PC-9 (cell line): ENCODE data around the gene HSD17B8. TPM values are rescaled to one million over a fixed set of nuclear protein-coding genes. Genes with fewer than 3 reads are reported as not detected.
A peak's percentile ranks its signal among the peaks of the same experiment; 100 is the strongest.

Experiments
- BruUV-seq: library from RNA; stranded (reverse); fragments of 400-500 nt; replicated peaks from 2 replicates; lab custom pipeline; 2021; lab: Mats Ljungman, UMichigan
- CTCF ChIA-PET: fragments of 300-600 bp; sonication (Branson Sonifier 250); formaldehyde crosslinking; loops from one replicate; lab custom pipeline; 2022; ENCODE audit warnings: antibody characterized with exemption; lab: Charles Lee
- POLR2A ChIA-PET: fragments of 300-600 bp; sonication (Branson Sonifier 250); formaldehyde crosslinking; loops from one replicate; lab custom pipeline; 2022; ENCODE audit warnings: antibody characterized with exemption; ENCODE audit not compliant: unreplicated experiment; lab: Charles Lee
- DNase-seq, 2 experiments: peaks; one replicate each; pipeline versions ENCODE4 v3.0.0 to v3.0.0-alpha.2; 2015 to 2022; ENCODE audit warnings: mixed read lengths in 1 of 2
- H2AFZ ChIP-seq: fragments of 200-600 bp; sonication (generic); 2 replicates; pipeline ENCODE4 v1.8.1; 2017; ENCODE audit warnings: antibody characterized with exemption
- H3F3A ChIP-seq: fragments of 200-600 bp; sonication (generic); 2 replicates; pipeline ENCODE4 v1.8.1; 2017; ENCODE audit warnings: antibody characterized with exemption, mild to moderate bottlenecking, low read depth; ENCODE audit not compliant: insufficient read depth
- H3K27ac ChIP-seq: fragments of 200-600 bp; sonication (generic); 2 replicates; pipeline ENCODE4 v1.6.1; 2016; ENCODE audit warnings: mixed run types
- H3K27me3 ChIP-seq: fragments of 200-600 bp; sonication (generic); 2 replicates; pipeline ENCODE4 v1.6.1; 2016; ENCODE audit warnings: low read depth, mixed run types; ENCODE audit not compliant: insufficient read depth
- H3K36me3 ChIP-seq: fragments of 200-600 bp; sonication (generic); 2 replicates; pipeline ENCODE4 v1.6.1; 2016; ENCODE audit warnings: low read depth, mixed run types
- H3K4me1 ChIP-seq: fragments of 200-600 bp; sonication (generic); replicated peaks from 2 replicates; pipeline ENCODE4 v1.6.1; 2016; ENCODE audit warnings: mixed run types; ENCODE audit not compliant: insufficient read depth
- H3K4me2 ChIP-seq: fragments of 200-600 bp; sonication (generic); 2 replicates; pipeline ENCODE4 v1.6.1; 2017; ENCODE audit warnings: mixed run types
- H3K4me3 ChIP-seq: fragments of 200-600 bp; sonication (generic); 2 replicates; pipeline ENCODE4 v1.6.1; 2016; ENCODE audit warnings: mixed run types
- H3K79me2 ChIP-seq: fragments of 200-600 bp; sonication (generic); 2 replicates; pipeline ENCODE4 v1.6.1; 2017; ENCODE audit warnings: low read depth, mixed run types
- H3K9me2 ChIP-seq: fragments of 200-600 bp; sonication (generic); 2 replicates; pipeline ENCODE4 v1.8.1; 2017; ENCODE audit warnings: mild to moderate bottlenecking; ENCODE audit not compliant: insufficient read depth
- H3K9me3 ChIP-seq: fragments of 200-600 bp; sonication (generic); 2 replicates; pipeline ENCODE4 v1.8.1; 2016; ENCODE audit warnings: low read depth; ENCODE audit not compliant: insufficient read depth
- H4K20me1 ChIP-seq: fragments of 200-600 bp; sonication (generic); 2 replicates; pipeline ENCODE4 v1.8.1; 2017; ENCODE audit not compliant: insufficient read depth
- EZH2 ChIP-seq: fragments of 200-600 bp; sonication (generic); IDR thresholded peaks from 2 replicates; pipeline ENCODE4 v1.8.0; 2017; ENCODE audit warnings: antibody characterized with exemption, low read depth
- intact Hi-C: fragments of 100-400 bp; cut with micrococcal nuclease; formaldehyde crosslinking; loops from one replicate; pipeline ENCODE4 v1.10.0; 2022; ENCODE audit not compliant: unreplicated experiment
- total RNA-seq: library from RNA; stranded (reverse); gene quantifications from 2 replicates; pipeline ENCODE4 v1.2.3, GENCODE V29; 2021
- TF ChIP-seq, protein P1 (sequence below): fragments of 200-600 bp; sonication (generic); conservative IDR thresholded peaks from 2 replicates; pipeline ENCODE4 v1.6.1; 2017; ENCODE audit warnings: mixed run types, antibody characterized with exemption, mild to moderate bottlenecking, moderate library complexity

The HSD17B8 gene
- total RNA-seq, 1 experiment from 2014 or later: 16.4 TPM

DNA sequence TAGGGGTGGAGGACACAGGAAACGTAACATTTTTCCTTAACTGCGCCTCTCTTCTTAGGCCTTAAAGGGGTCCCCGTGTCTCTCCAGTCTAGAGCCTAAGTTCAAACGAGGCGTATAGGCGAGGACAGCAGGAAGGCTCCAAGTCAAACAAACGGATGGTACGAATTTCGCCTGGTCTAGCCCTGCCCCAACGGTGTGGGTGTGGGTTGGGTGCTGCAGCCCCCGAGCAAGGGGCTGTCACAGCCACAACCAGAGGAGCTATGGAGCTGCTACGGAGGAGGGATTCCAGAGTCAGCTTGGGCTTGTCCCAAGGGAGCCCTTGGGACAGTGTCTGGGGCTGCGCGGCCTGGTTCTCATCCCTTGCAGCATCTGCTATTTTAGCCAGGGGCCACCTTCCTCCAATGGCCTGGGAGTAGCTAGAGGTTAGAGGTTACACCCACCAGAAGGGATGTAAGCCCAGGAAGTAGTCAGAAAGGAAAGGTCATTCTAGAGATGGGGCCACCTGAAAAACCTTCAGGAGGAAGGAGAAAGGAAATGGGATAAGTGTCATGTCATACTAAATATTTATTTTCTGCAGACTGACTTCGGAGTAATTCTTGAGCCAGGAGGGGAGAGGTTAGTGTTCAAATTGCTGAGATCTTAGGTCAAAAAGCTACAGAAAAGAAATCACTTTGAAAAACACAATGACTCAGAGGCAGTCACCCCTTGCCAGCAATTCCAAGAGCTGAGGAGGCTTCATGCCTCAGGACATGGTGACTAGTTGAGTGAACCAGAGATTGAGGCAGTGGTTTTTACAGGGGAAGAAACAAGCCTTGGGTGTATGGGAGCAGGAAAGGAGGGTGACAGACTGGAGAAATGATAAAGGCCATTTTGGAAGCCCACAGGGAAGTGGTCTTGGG, 45.5 kb downstream of the HSD17B8 start:
- intact Hi-C loops: loop anchor here (1.0 to 5.0 kb wide), 6 partner anchors 49 to 412 kb away; partner anchors contain the start of genes RXRB, SLC39A7 and TAP2
- peak overlapping the region; percentile 69 for H3K4me3 ChIP-seq

DNA sequence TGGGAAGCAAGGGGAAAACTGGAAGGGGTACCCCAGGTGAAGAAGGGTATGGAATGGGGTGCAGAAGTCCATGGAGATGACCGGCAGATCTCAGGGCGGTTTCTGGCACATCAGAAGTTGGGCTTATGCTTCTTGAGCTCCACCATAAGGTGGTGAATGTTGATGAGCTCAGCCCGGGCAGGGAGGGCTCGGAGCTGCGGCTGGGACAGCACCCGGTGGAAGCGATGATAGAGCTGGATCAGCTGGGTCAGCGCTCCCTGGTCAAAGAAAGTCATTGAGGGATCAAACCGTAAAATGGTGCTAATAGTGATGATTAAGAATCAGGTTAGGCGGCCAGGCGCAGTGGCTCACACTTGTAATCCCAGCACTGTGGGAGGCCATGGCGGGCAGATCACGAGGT, 46.3 kb downstream of the HSD17B8 start:
- H3K4me2 ChIP-seq: peak overlapping the region; percentile 94
- POLR2A ChIA-PET: interaction anchor here (0.7 kb wide), 1 partner anchor 45 kb away, joined by 5 read pairs; no protein-coding TSS in a partner anchor
- no peak for DNase-seq
- peaks cover 34% of the 10 kb centered on the region for H3F3A ChIP-seq
- intact Hi-C loops: loop anchor here (2.0 kb wide), 1 partner anchor 60 kb away; no protein-coding TSS in a partner anchor
- H3K9me2 ChIP-seq: no peaks in the 10 kb centered on the region
- BruUV-seq: no TSS peak
- no peaks in the 10 kb centered on the region for H3K9me3 ChIP-seq
- peak overlapping the region; percentile 66 for H3K27ac ChIP-seq
- peaks cover 10% of the 10 kb centered on the region; the same call in 1 of the 2 replicates for H3K27me3 ChIP-seq
- no peak overlapping the region for H2AFZ ChIP-seq
- no peaks in the 10 kb centered on the region for H3K79me2 ChIP-seq
- no peak for TF ChIP-seq EZH2
- TF ChIP-seq, protein P1, sequence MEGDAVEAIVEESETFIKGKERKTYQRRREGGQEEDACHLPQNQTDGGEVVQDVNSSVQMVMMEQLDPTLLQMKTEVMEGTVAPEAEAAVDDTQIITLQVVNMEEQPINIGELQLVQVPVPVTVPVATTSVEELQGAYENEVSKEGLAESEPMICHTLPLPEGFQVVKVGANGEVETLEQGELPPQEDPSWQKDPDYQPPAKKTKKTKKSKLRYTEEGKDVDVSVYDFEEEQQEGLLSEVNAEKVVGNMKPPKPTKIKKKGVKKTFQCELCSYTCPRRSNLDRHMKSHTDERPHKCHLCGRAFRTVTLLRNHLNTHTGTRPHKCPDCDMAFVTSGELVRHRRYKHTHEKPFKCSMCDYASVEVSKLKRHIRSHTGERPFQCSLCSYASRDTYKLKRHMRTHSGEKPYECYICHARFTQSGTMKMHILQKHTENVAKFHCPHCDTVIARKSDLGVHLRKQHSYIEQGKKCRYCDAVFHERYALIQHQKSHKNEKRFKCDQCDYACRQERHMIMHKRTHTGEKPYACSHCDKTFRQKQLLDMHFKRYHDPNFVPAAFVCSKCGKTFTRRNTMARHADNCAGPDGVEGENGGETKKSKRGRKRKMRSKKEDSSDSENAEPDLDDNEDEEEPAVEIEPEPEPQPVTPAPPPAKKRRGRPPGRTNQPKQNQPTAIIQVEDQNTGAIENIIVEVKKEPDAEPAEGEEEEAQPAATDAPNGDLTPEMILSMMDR: no peak
- no peak overlapping the region; the same call in 1 of the 2 replicates for H3K4me3 ChIP-seq
- peaks cover 28% of the 10 kb centered on the region for H3K4me1 ChIP-seq
- CTCF ChIA-PET: no interaction called here
- peaks cover 12% of the 10 kb centered on the region; the same call in 1 of the 2 replicates for H3K36me3 ChIP-seq
- no peaks in the 10 kb centered on the region for H4K20me1 ChIP-seq

More for the DNA sequence above, 45.5 kb downstream of the HSD17B8 start:
- BruUV-seq: TSS peak; percentile 88
- ChIA-PET CTCF (interaction anchor here (0.6 to 0.9 kb wide), 3 partner anchors 12 to 433 kb away, joined by 3 to 4 read pairs (median 3); partner anchors contain the start of gene HLA-DOB), POLR2A (interaction anchor here (0.6 to 0.7 kb wide), 3 partner anchors 42 to 278 kb away, joined by 4 to 5 read pairs (median 5); no protein-coding TSS in a partner anchor)
- Histone ChIP-seq H2AFZ (peak overlapping the region; percentile 81), H3K4me1 (peaks cover 28% of the 10 kb centered on the region), H3K27me3 (peaks cover 16% of the 10 kb centered on the region), H4K20me1 (no peaks in the 10 kb centered on the region), H3K9me2 (no peaks in the 10 kb centered on the region), H3K4me2 (peak overlapping the region; percentile 94), H3K27ac (peak overlapping the region; percentile 66), H3K9me3 (no peaks in the 10 kb centered on the region), H3K36me3 (peaks cover 12% of the 10 kb centered on the region; the same call in 1 of the 2 replicates), H3F3A (peaks cover 34% of the 10 kb centered on the region), H3K79me2 (no peaks in the 10 kb centered on the region)
- no peak for TF ChIP-seq EZH2
- TF ChIP-seq, protein P1: no peak
- peak in 1 of 2 experiments; percentile 85 for DNase-seq

DNA sequence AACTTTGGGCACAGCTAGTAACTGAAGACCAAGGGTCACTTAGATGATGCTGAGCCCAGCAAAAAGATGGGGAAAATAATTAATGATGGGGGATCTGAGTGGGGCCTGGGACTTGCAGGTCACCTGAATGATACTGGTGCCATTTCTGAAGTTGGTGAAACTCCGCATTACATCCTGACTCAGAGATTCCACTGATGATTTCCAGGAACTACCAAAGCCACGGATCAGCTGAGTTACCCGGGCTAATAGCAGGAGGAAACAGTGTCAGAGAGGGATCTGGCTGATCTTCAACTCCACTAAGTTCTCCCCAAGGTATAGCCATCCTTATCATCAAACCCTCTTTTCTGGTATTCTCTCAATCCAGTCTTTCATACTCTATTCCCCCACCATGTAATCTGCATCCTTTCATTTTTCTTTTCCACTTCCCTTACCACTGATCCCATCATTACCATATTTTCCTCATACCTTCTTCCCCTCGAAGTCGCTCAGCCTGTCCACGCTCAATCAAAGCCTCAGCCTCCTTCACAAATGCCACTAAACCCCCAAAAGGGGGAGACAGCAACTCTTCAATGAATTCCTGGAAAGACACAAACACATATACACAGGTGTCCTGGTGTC, 47.0 kb downstream of the HSD17B8 start:
- peaks cover 28% of the 10 kb centered on the region for H3K4me1 ChIP-seq
- ChIA-PET POLR2A (no interaction called here), CTCF (no interaction called here)
- H3K9me3 ChIP-seq: no peaks in the 10 kb centered on the region
- peaks cover 12% of the 10 kb centered on the region; the same call in 1 of the 2 replicates for H3K36me3 ChIP-seq
- no peaks in the 10 kb centered on the region for H4K20me1 ChIP-seq
- H2AFZ ChIP-seq: no peak overlapping the region
- H3K27ac ChIP-seq: no peak overlapping the region
- peaks cover 34% of the 10 kb centered on the region for H3F3A ChIP-seq
- no TSS peak for BruUV-seq
- DNase-seq: no peak
- 0 out of 2 replicates have a peak overlapping the region, but pooled peaks have one; percentile 94 for H3K4me2 ChIP-seq
- H3K27me3 ChIP-seq: 0 out of 2 replicates have a peak, but pooled peaks cover 2% of the 10 kb centered on the region
- intact Hi-C loops: loop anchor here (2.0 kb wide), 1 partner anchor 59 kb away; no protein-coding TSS in a partner anchor
- H3K4me3 ChIP-seq: no peak overlapping the region
- TF ChIP-seq, protein P1: no peak
- no peak for TF ChIP-seq EZH2
- H3K79me2 ChIP-seq: no peaks in the 10 kb centered on the region
- H3K9me2 ChIP-seq: no peaks in the 10 kb centered on the region
